Activated CD8-positive, alpha-beta memory T cell treated with anti-CD3 and anti-CD28 coated beads, Interleukin-2, amount 50 U/mL, for 4 hours (primary cell): ENCODE results near the gene ACTR3C.

Experiments
- DNase-seq: peaks from one replicate; pipeline ENCODE4 v3.0.0-alpha.2; 2020

ACTR3C gene

DNA sequence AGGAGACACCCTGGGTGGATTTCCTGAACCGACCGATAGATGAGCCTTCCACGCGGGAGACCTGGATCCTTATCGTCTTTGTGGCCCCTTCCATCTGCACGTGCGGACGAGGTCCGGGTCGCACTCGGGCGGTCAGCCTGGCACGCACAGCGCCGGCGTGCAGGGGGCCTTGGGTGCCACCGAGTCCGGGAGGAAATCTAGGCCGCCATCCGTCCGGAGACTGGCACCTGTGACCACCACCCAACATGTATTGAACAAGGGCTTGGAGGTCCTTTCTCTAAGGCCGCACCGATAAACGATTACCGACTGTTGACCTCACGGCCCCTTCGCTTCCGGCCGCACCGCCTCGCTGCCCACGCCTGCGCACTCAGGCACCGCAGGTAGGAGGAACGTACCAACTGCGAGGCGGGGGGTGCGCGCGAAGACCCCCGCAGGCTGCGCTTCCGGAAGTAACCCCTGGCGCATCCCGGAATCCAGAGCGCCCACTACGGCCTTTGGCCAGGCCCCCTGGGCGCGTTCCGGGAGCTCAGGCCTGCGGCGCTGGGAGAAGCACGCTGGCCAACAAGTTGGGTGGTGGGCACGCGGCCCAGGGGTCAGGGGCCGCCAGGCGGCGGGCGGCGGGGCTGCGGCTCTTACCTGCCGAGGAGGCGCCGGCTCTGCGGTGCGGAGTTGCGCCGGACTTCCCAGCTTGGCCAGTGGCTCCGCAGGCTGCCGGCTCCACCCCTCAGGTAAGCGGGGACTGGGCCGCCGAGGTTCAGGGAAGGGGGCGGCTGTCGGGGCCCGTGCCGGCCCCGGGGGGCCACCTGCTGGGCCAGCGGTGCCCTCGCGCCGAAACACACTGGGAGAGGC is at the start of gene ACTR3C, which contains the start of gene LRRC61:
Gene ACTR3C, minus strand, starts transcription at position 713 of the 849 bp plus-strand sequence. CDS start 28,249 bp downstream, outside the sequence.
Gene LRRC61, plus strand, starts transcription at position 523 of the 849 bp plus-strand sequence. CDS start 13,507 bp downstream, outside the sequence.
- peak; percentile 67 for DNase-seq

DNA sequence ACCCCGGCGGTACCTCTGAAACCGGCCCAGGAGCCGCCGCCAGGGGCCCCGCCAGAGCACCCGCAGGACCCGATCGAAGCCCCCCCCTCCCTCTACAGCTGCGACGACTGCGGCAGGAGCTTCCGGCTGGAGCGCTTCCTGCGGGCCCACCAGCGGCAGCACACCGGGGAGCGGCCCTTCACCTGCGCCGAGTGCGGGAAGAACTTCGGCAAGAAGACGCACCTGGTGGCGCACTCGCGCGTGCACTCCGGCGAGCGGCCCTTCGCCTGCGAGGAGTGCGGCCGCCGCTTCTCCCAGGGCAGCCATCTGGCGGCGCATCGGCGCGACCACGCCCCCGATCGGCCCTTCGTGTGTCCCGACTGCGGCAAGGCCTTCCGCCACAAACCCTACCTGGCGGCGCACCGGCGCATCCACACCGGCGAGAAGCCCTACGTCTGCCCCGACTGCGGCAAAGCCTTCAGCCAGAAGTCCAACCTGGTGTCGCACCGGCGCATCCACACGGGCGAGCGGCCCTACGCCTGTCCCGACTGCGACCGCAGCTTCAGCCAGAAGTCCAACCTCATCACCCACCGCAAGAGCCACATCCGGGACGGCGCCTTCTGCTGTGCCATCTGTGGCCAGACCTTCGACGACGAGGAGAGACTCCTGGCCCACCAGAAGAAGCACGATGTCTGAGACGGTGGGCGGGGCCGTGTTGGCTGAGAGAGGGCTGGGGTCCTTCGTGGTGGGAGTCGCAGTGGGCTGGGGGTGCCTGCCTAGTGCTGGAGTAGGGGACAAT is 49.1 kb upstream of the ACTR3C start:
- DNase-seq = no peak

DNA sequence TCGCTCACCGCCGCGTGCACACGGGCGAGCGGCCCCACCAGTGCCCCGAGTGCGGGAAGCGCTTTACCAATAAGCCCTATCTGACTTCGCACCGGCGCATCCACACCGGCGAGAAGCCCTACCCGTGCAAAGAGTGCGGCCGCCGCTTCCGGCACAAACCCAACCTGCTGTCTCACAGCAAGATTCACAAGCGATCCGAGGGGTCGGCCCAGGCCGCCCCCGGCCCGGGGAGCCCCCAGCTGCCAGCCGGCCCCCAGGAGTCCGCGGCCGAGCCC is 48.6 kb upstream of the ACTR3C start:
- DNase-seq = no peak

DNA sequence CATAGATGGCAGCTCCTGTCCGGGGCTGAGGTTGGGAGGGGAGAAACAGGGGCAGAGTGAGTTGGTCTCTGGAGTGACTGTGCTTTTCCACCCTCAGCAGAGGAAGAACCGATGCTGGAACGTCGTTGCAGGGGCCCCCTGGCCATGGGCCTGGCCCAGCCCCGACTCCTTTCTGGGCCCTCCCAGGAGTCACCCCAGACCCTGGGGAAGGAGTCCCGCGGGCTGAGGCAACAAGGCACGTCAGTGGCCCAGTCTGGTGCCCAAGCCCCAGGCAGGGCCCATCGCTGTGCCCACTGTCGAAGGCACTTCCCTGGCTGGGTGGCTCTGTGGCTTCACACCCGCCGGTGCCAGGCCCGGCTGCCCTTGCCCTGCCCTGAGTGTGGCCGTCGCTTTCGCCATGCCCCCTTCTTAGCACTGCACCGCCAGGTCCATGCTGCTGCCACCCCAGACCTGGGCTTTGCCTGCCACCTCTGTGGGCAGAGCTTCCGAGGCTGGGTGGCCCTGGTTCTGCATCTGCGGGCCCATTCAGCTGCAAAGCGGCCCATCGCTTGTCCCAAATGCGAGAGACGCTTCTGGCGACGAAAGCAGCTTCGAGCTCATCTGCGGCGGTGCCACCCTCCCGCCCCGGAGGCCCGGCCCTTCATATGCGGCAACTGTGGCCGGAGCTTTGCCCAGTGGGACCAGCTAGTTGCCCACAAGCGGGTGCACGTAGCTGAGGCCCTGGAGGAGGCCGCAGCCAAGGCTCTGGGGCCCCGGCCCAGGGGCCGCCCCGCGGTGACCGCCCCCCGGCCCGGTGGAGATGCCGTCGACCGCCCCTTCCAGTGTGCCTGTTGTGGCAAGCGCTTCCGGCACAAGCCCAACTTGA is 48.0 kb upstream of the ACTR3C start:
- DNase-seq = no peak

DNA sequence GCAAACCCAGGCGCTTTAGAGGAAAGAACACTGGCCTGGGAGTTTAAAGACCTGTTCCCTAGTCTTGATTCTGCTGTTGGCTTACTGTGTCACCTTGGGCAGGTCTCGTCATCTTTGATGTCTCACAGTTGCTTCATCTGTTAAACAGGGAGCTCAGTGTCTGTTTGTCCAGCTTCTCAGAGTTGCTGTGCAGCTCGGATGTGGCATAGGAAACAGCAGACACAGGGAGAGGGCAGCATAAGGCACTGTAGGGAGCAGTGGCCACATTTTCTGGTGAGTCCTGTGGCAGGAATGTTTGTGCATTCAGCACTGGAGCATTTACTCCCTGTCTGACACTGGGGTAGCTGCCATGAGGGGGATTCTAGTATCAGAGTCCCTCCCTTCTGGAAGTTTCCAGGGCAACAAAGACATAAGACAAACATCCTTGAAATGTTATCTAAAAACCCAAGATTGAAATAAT is 47.3 kb upstream of the ACTR3C start:
- DNase-seq = no peak

DNA sequence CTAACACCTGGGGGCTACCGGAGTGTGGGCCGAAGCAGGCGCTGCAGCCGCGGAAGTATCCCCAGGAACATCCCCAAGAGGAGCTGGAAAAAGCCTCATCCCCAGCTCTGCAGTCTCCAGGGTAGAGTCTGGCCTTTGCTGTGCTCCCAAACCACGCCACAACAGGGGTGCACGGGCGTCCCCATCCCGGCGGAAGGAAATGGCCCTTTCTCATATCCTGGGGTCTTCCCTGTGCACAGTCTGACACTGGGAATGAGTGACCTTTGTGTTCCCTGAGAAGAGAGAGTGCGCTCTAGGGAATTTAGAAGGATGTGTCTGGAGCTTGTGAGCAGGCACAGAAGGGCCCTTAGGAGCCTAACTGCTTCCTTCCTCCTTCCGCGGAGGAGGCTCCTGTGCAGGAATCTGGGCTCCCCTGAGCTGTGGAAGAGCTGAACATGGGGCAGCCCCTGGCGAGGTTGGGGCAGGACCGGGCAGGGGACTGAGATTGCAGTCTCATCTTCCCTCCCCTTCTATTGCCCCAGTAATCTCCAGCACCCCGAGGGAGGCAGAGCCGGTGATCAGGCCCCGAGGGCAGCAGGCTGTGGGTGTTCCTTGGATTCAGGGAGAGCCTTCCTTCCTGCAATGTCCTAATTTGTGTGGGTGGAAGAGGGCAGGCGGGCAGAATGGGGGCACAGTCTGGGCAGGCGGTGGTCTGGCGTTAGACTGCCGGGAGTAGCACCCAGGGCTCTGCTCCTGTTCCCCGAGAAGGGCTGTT is 46.6 kb upstream of the ACTR3C start:
- DNase-seq = no peak

DNA sequence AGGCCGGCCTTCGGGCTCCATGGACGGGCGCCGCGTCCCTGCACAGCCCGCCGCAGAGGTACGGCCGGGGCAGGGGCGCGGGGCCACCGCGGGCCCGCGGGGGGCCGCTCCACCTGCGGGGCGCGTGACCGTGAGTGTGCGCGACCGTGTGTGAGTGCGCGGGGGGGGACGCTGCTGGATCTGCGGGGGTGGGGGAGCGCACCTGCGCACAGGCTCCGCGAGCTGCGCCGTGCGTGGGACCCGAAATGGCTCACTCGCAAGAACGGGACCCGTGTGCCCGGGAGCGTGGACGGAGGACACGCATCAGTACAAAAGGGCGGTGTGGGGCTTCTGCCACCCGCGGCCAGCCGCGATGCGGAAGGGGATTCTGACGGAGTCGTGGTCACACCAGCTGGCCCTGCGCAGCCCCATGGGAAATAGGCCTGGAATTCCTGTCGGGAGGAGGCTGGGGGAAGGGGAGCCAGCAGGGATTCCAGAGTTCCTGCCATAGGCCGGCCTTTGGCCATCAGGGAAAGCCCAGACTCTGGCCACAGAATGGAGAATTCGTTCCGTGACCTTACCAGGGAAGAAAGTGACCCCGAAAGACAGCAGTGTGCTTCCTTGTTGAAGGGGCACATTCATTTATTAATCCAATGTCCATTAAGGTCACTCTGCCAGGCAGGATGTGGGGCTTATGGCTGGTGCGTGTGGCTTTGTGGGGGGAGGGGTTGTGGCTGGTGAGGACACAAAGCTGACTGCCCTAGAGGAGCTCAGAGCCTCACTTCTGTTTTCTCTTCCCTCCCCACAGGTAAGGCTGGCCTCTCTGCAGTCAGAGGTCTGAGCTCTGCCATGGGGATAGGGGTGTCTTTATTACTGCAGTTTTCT is 45.8 kb upstream of the ACTR3C start:
- peak; percentile 76 for DNase-seq

DNA sequence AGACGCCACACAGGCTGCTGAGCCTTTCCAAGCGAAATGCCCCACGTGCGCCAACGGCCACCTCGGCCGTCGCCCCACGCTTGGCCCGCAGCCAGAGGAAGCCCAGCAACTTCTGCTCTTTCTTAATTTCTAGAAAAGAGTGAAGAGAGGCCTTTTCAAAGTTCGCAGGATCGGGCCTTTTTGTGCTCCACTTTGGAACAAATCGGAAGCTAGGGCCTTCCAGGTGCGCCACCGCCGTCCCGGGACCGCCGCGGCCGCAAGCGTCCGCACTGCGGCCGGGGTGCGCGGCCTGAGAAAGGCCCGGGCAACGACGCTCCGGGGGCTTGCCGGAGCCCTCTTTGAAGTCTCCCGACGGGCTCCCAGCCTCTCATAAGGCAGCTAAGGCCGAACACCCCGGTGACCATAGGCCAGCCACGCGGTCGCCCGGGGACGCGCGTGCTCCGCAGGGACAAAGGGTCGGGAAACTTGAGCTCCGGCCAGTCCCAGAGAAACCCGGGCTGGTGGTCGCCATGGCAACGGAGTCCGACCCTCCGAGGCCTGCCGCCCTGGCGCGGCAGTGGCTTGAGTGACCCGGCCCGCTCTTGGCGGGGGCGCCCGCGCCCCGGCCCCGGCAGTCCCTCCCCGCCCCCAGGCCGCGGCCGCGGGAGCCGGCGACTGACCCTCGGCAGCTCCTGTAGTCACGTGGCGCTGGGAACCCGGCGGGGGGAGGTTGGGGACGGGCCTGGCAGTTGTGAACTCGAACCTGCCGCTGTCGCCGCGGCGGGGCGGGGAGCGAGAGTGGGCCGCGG is 44.9 kb upstream of the ACTR3C start, which contains the start of gene REPIN1:
Gene REPIN1, plus strand, starts transcription at position 727 of the 788 bp plus-strand sequence. CDS start 890 bp downstream, outside the sequence.
- DNase-seq = peak; percentile 83

DNA sequence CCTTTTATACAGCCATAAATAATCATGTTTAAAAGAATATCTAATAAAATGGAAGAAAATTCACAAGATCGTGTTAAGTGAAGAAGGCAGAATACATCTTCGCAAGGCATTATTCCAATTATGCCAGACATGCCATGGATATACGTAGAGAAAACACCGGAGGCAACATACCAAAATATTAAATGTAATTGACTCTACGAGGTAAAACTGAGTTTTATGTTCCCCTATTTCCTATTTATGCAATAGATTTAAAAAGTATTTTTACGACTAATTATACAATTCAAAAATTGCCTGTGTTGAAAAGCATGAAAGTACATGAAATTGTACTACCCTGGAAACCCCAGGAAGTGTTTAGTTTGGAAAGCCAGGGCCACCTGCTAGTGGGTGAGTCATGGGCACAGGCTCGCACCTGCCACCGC is 44.3 kb upstream of the ACTR3C start:
- DNase-seq = no peak

DNA sequence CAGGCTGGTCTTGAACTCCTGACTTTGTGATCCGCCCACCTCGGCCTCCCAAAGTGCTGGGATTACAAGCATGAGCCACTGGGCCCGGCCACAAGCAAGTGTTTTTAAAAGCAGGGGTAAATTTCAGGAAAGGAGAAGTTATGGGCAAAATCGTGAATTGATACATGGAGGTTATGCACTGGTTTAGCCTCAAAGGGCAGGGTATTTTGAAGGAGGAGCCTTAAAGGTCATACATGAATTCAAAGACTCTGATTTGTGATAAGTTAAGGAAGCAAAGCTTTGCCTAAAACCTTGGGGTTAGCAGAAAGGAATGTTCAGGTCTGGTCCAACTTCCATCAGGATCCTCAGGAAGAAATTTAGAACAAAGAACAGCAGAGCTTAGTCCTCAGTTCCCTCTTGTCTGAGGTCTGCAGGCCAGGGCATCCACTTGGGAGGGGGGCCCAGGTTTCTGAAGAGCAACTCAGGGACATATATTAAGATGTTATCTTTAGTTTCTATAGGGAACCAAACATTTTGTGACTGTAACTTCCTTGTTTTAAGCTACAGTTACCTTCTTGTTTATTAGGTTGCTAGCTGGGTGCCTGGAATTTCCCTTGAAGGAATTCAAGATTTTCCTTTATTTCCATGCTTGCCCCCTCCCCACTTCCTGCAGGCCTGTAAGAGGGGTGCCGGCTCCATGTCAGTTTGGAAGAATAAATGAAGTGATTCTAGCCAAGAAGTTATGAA is 42.5 kb upstream of the ACTR3C start:
- no peak for DNase-seq

DNA sequence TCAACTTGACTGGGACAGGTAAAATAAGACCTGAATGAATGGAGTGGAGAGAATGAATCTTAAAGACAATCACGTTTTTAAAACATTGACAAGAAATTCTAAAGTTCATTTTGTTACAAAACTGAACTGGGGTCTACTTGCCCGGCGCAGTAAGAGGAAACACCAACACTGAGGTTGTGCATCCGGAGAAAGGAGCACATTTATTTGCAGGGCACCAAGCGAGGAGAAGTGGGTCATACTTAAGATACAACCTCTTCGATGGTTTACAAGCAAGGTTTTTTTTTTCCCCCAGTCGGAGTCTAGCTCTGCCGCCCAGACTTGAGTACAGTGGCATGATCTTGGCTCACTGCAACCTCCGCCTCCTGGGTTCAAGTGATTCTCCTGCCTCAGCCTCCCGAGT is 41.8 kb upstream of the ACTR3C start:
- DNase-seq = no peak

DNA sequence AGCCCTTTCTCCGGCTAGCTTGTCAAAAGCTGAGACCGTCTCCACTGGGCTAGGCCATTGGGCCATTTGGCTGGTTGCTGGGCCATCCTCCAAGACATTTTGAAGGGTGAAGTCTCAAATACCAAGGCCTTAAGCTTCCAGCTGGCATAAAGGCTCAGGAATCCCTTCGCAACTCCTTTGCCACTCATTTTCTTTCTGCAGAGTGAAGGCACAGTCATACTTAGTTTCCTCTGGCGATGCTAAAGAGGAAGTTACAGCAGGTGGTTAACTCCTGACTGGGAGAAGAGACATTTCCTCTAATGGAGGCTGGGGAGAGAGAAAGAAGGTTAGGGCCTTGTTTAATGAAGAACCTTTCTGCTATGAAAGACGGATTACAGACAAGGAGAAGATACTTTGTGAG is 40.5 kb upstream of the ACTR3C start:
- no peak for DNase-seq

DNA sequence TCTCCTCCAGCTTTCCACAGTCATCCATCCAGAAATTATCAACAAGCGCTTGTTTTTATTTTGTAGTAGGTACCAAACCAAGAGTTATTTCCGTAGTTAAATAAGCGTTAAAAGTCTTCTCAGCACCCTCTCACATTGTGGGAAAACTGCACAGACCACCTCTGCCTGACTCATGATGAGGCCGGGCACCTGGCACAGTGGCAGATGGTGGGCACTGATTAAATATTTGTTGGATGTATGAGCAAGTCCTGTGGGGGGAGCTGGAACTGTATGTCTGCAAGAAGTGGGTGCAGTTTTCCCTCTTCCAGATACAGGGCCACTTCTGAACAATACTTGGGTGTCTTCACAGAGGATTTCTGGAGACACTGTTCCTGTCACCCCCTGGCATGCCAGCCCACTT is 40.0 kb upstream of the ACTR3C start:
- DNase-seq = no peak

DNA sequence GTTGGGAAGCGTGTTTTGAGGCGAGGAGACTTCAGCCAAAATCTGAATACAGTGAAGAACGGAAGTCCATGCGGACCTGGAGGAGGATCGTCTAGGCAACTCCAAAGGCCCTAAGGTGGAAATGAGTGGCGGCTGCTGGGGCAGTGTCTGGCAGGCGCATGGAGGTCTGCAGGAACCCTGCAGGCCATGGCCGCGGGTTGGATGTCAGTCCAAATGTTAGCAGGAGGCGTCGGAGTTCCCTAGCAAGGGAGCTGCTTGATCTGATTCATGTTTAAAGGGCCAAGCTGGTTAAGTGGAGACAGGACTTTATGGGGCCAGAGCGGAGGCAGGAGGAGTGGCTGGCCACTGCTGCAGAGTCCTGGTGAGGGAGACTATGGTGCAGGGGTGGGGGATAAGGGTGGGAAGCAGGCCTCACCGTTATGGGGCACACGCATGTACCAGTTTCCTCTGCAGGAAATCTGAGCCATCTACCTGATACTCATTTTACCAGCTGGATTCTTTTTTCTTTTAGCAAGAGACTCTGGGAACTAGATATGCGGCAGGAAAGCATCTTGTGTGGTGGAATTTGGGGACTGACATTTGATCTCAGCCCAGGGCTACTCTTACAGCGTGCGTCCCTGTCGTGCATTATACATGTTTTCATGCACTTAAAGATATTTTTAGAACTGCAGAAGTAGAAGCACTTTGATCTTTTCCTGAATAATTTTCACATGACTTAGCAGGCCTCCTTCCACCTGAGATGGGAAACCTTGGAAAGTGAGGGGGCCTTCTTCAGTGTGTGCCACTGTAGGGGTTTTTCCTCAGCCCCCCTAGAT is 38.7 kb upstream of the ACTR3C start:
- no peak for DNase-seq

DNA sequence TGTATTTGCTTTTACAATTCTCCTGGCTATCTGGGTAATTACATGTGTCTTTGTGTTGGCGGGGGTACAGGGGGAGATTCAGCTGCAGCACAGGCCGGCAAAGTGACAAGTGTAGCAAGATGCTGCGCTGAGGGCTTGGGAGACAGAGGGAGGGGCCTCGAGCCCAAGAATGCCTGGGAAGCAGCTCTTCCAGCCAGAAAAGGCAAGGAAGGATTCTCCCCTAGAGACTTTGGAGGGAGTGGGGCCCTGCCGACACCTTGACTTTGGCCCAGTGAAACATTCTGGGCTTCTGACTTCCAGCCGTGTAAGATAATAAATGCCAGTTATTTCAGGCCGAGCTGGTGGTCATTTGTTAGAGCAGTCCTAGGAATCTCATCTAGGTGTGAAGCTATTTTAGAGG is 38.1 kb upstream of the ACTR3C start:
- no peak for DNase-seq

DNA sequence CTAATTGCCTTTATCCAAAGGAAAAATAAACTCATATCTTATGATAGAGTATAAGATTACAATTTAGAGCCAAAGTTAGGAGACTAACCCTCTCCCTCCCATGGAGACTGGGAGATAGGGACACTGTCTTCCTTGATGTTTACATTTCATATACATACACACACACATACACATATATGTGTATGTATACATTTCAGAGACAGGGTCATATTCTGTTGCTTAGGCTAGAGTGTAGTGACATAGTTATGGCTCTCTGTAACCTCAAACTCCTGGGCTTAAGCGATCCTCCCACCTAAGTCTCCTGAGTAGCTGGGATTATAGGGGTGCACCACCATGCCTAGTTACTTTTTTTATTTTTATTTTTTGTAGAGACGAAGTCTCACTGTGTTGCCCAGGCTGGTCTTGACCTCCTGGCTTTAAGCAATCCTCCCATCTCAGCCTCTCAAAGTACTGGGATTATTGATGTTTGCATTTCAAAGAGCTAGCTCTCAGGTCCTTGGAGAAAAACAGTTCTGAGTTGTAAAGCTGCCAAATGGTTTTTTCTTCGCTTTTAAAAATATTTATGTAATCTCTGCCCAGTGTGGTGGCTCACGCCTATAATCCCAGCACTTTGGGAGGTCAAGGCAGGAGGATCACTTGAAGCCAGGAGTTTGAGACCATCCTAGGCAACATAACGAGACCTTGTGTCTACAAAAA is 37.2 kb upstream of the ACTR3C start:
- DNase-seq = no peak

DNA sequence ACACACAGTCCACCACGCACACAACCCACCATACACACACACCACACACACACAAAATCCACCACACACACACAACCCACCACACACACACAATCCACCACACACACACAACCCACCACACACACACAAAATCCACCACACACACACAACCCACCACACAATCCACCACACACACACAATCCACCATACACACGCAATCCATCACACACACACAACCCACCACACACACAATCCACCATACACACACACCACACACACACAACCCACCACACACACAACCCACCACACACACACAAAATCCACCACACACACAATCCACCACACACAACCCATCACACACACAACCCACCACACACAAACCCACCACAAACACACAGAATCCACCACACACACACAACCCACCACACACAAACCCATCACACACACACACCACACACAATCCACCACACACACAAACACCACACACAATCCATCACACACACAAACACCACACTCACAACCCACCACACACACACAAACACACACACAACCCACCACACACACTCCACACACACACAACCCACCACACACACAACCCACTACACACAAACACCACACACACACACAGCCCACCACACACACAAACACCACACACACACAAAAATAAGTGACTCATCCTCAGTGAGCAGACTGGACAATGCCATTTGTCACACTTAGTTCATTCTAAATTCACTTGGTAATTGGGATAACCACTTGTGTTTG is 36.4 kb upstream of the ACTR3C start:
- DNase-seq = no peak
